GM12892 (cell line): Measurements from ENCODE around the gene BIRC3.

ENCODE experiments used
- POLR2A ChIP-seq: IDR thresholded peaks from 2 replicates; pipeline ENCODE4 v1.6.1; 2011; ENCODE audit warnings: low read depth, low read length, control low read depth
- POLR2AphosphoS5 ChIP-seq: IDR thresholded peaks from 2 replicates; pipeline ENCODE4 v1.6.1; 2011; ENCODE audit warnings: low read depth, low read length, control low read depth
- TAF1 ChIP-seq: IDR thresholded peaks from 2 replicates; pipeline ENCODE4 v1.6.1; 2011; ENCODE audit warnings: low read depth, mild to moderate bottlenecking, control low read depth, low read length, borderline replicate concordance

DNA sequence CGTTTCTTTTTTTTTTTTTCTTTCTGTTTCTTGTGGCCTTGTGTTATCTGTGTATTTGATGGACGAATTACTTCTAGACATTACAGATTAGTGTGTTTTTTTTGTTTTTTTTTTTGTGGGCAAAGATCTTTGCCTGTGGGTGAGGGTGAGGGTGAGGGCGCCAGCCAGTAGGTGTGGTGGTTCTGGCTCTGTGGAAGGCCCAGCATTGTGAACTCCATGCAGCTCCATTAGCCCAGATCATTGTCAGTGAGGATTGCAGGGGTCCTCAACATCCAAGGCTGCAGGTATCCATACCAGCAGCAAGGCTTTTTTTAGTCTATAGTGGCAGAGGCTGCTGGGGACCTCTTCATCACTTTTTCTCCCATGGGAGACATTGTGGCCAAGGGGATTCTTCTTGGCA, 43.4 kb downstream of the BIRC3 start:
- TF ChIP-seq POLR2AphosphoS5 (no peak), TAF1 (no peak), POLR2A (no peak)
